Astrocyte of the cerebellum (primary cell): ENCODE data around the gene THAP8.
"Not testable (repeated sequence)": the region's sequence is repeated elsewhere in the genome, so short reads cannot be mapped to it uniquely, and the experiment has no call there.

Source experiments
- DNase-seq: peaks from one replicate; pipeline ENCODE4 v3.0.0-alpha.2; 2011; ENCODE audit warnings: low read depth
- H3K4me3 ChIP-seq: 2 replicates; pipeline ENCODE4 v1.5.1; 2011; ENCODE audit warnings: mild to moderate bottlenecking, low read depth, low read length, moderate library complexity
- in situ Hi-C: cut with HindIII; loops from 2 replicates; pipeline ENCODE4 v1.10.0; 2017; ENCODE audit warnings: low sequenced_read_pairs
- TF ChIP-seq, protein P1 (sequence below): IDR thresholded peaks from 2 replicates; pipeline ENCODE4 v1.5.1; 2012; ENCODE audit warnings: low read length, low read depth, moderate library complexity, mild to moderate bottlenecking; ENCODE audit errors: missing control alignments

Gene THAP8

DNA sequence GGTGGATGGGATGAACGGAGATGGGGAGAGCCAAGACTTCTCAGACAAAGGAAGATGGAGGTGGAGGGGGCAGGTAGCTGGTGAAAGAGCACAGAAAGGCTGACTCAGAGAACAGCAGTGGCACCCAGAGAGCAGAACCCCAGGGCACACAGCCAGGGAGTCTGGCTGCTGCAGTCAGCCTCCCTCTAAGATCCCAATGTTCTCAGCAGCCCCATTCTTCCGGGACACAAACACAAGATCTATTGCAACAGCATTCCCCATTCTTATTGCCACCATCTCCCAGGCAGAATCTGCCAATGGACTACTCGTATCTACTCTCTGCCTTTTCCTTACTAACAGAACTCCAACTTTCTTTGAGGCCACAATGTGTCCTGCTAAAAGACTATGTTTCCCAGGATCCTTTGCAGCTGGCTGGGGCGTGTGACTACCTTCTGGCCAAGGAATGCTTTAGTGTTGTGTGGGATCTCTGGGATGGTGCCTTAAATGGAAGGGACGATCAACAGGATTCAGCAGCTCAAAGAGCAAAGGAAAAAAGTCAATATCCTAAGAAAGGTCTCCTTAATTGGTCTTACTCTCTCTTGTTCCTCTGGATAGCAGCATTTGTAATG, 7.5 kb downstream of the THAP8 start:
- in situ Hi-C loops, result no loop called here
- no peak for DNase-seq
- TF ChIP-seq, protein P1, sequence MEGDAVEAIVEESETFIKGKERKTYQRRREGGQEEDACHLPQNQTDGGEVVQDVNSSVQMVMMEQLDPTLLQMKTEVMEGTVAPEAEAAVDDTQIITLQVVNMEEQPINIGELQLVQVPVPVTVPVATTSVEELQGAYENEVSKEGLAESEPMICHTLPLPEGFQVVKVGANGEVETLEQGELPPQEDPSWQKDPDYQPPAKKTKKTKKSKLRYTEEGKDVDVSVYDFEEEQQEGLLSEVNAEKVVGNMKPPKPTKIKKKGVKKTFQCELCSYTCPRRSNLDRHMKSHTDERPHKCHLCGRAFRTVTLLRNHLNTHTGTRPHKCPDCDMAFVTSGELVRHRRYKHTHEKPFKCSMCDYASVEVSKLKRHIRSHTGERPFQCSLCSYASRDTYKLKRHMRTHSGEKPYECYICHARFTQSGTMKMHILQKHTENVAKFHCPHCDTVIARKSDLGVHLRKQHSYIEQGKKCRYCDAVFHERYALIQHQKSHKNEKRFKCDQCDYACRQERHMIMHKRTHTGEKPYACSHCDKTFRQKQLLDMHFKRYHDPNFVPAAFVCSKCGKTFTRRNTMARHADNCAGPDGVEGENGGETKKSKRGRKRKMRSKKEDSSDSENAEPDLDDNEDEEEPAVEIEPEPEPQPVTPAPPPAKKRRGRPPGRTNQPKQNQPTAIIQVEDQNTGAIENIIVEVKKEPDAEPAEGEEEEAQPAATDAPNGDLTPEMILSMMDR, result no peak
- no peak overlapping the region for H3K4me3 ChIP-seq

GRCh38 chr19:36043952-36044351, 10.1 kb downstream of the THAP8 start:
- H3K4me3 ChIP-seq, result no peak overlapping the region
- in situ Hi-C loops, result no loop called here
- TF ChIP-seq, protein P1, result no peak
- DNase-seq, result no peak

DNA sequence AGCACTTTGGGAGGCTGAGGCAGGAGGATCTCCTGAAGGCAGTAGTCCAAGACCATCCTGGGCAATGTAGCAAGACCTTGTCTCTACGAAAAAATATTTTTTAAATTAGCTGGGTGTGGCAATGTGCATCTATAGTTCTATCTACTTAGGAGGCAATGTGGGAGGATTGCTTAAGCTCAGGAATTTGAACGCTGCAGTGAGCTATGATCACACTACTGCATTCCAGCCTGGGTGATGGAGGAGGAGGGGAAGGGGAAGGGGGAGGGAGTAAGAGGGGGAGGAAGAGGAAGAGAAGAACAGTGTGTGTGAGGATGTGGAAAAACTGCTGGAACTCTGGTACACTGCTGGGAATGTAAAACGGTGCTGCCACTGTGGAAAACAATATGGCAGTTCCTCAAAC, 12.3 kb downstream of the THAP8 start:
- DNase-seq, result peak; percentile 6
- H3K4me3 ChIP-seq, result no peak overlapping the region
- in situ Hi-C loops, result no loop called here
- TF ChIP-seq, protein P1, result no peak

DNA sequence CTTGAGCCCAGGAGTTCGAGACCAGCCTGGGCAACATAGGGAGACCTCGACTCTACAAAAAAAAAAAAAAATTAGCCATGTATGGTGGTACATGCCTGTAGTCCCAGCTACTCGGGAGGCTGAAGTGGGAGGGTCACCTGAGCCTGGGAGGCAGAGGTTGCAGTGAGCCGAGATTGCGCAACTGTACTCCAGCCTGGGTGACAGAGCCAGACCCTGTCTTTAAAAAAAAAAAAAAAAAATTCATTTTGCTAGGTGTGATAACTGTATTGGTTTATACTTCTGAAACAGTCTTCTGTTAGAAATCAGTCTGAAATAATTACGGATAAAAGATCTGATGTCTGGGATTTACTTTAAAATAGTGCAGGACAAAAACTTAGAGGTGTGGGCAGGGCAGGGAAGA, 13.0 kb downstream of the THAP8 start:
- DNase-seq, in situ Hi-C loops, H3K4me3 ChIP-seq: not testable (repeated sequence)

DNA sequence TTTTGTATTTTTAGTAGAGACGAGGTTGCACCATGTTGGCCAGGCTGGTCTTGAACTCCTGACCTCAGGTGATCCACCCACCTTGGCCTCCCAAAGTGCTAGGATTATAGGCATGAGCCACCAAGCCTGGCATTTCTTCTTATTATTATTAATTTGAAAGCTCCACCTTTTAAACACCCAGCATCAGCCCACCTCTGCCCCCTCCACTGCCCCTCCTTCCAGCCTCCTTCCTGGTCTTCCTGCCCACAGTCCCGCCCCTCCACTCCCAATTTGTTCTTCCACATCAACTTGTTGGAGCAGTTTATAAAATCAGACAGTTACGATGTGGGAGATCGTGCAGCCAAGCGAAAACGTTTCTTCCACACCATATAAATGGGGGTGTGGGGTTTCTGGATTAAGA, 13.6 kb downstream of the THAP8 start:
- in situ Hi-C loops, result no loop called here
- no peak overlapping the region for H3K4me3 ChIP-seq
- TF ChIP-seq, protein P1, result no peak
- DNase-seq, result no peak

DNA sequence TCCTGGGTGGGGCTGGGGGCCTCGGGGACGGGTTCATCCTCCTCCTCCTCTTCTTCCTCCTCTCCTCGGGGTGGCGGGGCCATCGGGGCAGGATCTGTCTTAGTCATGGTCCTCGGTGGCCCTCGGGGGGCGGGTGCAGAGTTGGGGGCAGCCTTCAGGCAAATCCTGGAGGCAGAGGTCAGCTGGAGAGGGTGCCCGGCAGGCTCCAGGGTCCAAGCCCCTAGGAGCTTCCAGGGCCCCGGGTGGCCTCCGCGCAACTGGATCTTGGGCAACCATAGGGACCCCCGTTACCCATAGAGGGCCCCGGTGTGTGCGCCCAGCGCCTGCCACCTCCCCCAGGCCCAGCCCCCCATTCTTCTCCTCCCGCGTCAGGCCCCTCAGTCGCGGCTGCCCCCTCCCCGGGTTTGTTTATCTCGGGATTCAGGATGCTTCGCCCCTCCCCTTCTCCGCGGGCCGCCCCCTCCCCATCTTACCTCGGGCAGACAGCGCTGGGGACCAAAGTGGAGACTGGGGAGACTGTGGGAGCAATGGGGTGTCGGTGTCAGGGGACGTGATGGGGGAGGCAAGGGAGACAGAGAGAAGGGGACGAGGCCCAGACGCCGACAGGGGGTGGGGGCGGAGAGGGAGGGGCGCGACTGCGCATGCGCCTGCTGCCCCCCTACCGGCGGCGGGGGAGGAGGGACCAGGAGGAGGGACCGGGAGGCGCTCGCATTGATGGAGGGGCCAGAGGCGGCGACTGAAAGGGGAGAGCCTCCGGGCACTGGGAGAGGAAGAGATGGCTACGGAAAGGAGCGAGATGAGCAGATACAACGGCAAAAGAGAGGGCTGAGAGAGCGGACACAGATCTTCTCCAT, 21.6 kb downstream of the THAP8 start, which contains the start of gene CLIP3:
CLIP3 (minus strand) TSS at position 623 of the 854 bp plus-strand sequence; CDS start at position 107, 516 bp downstream.
- H3K4me3 ChIP-seq, result peak within 1 kb of the TSS; percentile 88
- peak; percentile 11 for DNase-seq

More for the DNA sequence above, 21.6 kb downstream of the THAP8 start, which contains the start of gene CLIP3:
- TF ChIP-seq, protein P1, result no peak
- in situ Hi-C loops, result no loop called here
